Stomach (tissue), 9 donors: ENCODE results near the gene CDH12. TPM values are rescaled to one million over a fixed set of nuclear protein-coding genes. Genes with fewer than 3 reads are reported as not detected.

Experiments used
- DNase-seq, 2 donors: peaks; one replicate each; pipeline versions ENCODE4 v3.0.0 to v3.0.0-alpha.2; 2013 to 2019
- H3K27ac ChIP-seq, 5 donors: fragments of 200-600 bp in 4 of 5; sonication (generic) in 4 of 5; one replicate each; pipeline ENCODE4 v1.5.1; 2013 to 2019; ENCODE audit warnings: mild to moderate bottlenecking in 1 of 5, moderate library complexity in 1 of 5
- H3K27me3 ChIP-seq, 3 donors: fragments of 200-600 bp; sonication (generic); one replicate each; pipeline ENCODE4 v1.5.1; 2017 to 2019; ENCODE audit warnings: mixed run types in 1 of 3
- H3K36me3 ChIP-seq, 4 donors: fragments of 200-600 bp; sonication (generic); 1 replicate in 3 of 4; 2 replicates in 1 of 4; pipeline ENCODE4 v1.5.1; 2016 to 2019
- H3K4me1 ChIP-seq, 4 donors: fragments of 200-600 bp; sonication (generic); one replicate each; pipeline ENCODE4 v1.5.1; 2016 to 2019
- H3K4me3 ChIP-seq, 4 donors: fragments of 200-600 bp; sonication (generic) in 3 of 4; one replicate each; pipeline ENCODE4 v1.5.1; 2016 to 2019; ENCODE audit warnings: mild to moderate bottlenecking in 1 of 4
- H3K9me3 ChIP-seq, 4 donors: fragments of 200-600 bp; sonication (generic); one replicate each; pipeline ENCODE4 v1.5.1; 2016 to 2019
- CTCF ChIP-seq, 7 experiments: fragments of 450-650 bp in 4 of 7; fragments of 200-600 bp in 3 of 7; sonication (generic) in 3 of 7; IDR thresholded peaks; one replicate each; pipeline ENCODE4 v1.5.1; 2016 to 2019; ENCODE audit warnings: antibody characterized with exemption in 7 of 7, control low read depth in 2 of 7, mild to moderate bottlenecking in 1 of 7
- EP300 ChIP-seq: sonication (generic); formaldehyde crosslinking; IDR thresholded peaks from one replicate; pipeline ENCODE4 v1.6.1; 2017; ENCODE audit warnings: antibody characterized with exemption
- POLR2A ChIP-seq, 4 donors: fragments of 450-650 bp; IDR thresholded peaks; one replicate each; pipeline ENCODE4 v1.6.1; 2016; ENCODE audit warnings: antibody characterized with exemption in 4 of 4, control low read depth in 2 of 4, mild to moderate bottlenecking in 1 of 4, moderate library complexity in 1 of 4
- POLR2AphosphoS5 ChIP-seq, 3 donors: sonication (generic); formaldehyde crosslinking; IDR thresholded peaks; one replicate each; pipeline ENCODE4 v1.6.1; 2016; ENCODE audit warnings: antibody characterized with exemption in 3 of 3
- WGBS, 5 donors: extraction: QIAGEN DNeasy Blood & Tissue Kit in 3 of 5; methylation state at CpG; one replicate each; pipeline versions ENCODE4 v1.1.5 to v1.1.7; 2013 to 2018; 5-methylcytosine and 5-hydroxymethylcytosine counted together
- intact Hi-C: fragments of 100-400 bp; cut with DNase I; formaldehyde crosslinking; loops from one replicate; pipeline ENCODE4 v1.15.1; 2023; ENCODE audit warnings: low total_unique reads
- polyA plus RNA-seq, 3 donors: library from polyadenylated mRNA; stranded (reverse); fragments of 200-250 nt; gene quantifications; one replicate each; pipeline ENCODE4 v1.2.3, GENCODE V29; 2013
- total RNA-seq, 5 donors: library from RNA; depleted of rRNA; stranded (reverse); fragments of >200 nt; gene quantifications; one replicate each; pipeline versions ENCODE4 v1.1.0 to v1.2.3, GENCODE V29; 2014 to 2016
- donor health status: healthy with polysubstance abuse.
- donor health status: Bipolar disorder and iron deficiency.
- donor health status: healthy.

Gene CDH12
- total and polyA plus RNA-seq, 8 donors, result 0.76 to 1.3 TPM; not detected in 6

DNA sequence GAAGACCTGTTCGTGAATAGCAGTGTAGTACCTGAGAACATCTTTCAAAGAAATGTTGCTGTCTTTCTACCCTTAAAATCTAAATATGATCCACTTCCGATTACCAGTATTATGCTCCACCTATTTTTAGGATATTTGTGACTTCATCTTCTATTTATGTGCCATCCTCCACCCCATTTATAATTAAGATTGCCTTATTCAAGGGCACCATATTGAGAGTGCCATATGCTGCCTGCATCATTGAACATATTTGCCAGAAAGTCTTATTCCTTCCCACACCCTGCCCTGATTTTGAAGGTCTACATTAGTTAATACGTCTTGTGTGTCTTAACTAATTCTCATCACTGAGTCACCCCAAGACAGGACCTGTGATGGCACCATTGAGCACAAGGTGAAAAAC is 1076.7 kb downstream of the CDH12 start:
- whole genome bisulfite sequencing, 5 donors, result 79 to 91% (median 85%) methylated on average over 3 of the region's 3 CpGs
- TF ChIP-seq POLR2A (IDR thresholded peaks at IDR 0.05) (no peak), POLR2AphosphoS5 (IDR thresholded peaks at IDR 0.05) (no peak), EP300 (no peak), CTCF (IDR thresholded peaks at IDR 0.05) (no peak)
- no peaks in the 10 kb centered on the region for H3K27me3 ChIP-seq

GRCh38 chr5:21774801-21775200 is 1078.3 kb downstream of the CDH12 start:
- Histone ChIP-seq H3K27ac (no peak overlapping the region), H3K4me1 (no peaks in the 10 kb centered on the region), H3K27me3 (no peaks in the 10 kb centered on the region), H3K36me3 (no peaks in the 10 kb centered on the region), H3K9me3 (no peaks in the 10 kb centered on the region), H3K4me3 (no peak overlapping the region)
- intact Hi-C loops, result no loop called here
- TF ChIP-seq POLR2AphosphoS5 (IDR thresholded peaks at IDR 0.05), result no peak
- TF ChIP-seq POLR2A (IDR thresholded peaks at IDR 0.05), result no peak
- no peak for TF ChIP-seq CTCF (IDR thresholded peaks at IDR 0.05)
- TF ChIP-seq EP300, result no peak
- whole genome bisulfite sequencing, 5 donors, result 86 to 93% (median 89%) methylated on average over 1 of the region's 1 CpG
- DNase-seq, result no peak

More for the DNA sequence above, 1076.7 kb downstream of the CDH12 start:
- intact Hi-C loops, result no loop called here
- no peak for DNase-seq
- H3K4me1 ChIP-seq, result no peaks in the 10 kb centered on the region
- H3K4me3 ChIP-seq, result no peak overlapping the region
- no peaks in the 10 kb centered on the region for H3K9me3 ChIP-seq
- H3K36me3 ChIP-seq, result no peaks in the 10 kb centered on the region
- no peak overlapping the region for H3K27ac ChIP-seq

- 69 to 89% (median 72%) methylated on average over 2 of the region's 2 CpGs for WGBS, 5 donors
- H3K27ac ChIP-seq, result no peak overlapping the region
- H3K9me3 ChIP-seq, result no peaks in the 10 kb centered on the region
- H3K4me1 ChIP-seq, result no peaks in the 10 kb centered on the region
- H3K36me3 ChIP-seq, result no peaks in the 10 kb centered on the region
- no peak for TF ChIP-seq EP300
- TF ChIP-seq POLR2AphosphoS5 (IDR thresholded peaks at IDR 0.05), result no peak
- no peak for TF ChIP-seq CTCF (IDR thresholded peaks at IDR 0.05)
- no peak for TF ChIP-seq POLR2A (IDR thresholded peaks at IDR 0.05)
- no peaks in the 10 kb centered on the region for H3K27me3 ChIP-seq
- H3K4me3 ChIP-seq, result no peak overlapping the region
- intact Hi-C loops, result no loop called here
- DNase-seq, result no peak
Measured at GRCh38 chr5:21774281-21774680, 1078.9 kb downstream of the CDH12 start.

DNA sequence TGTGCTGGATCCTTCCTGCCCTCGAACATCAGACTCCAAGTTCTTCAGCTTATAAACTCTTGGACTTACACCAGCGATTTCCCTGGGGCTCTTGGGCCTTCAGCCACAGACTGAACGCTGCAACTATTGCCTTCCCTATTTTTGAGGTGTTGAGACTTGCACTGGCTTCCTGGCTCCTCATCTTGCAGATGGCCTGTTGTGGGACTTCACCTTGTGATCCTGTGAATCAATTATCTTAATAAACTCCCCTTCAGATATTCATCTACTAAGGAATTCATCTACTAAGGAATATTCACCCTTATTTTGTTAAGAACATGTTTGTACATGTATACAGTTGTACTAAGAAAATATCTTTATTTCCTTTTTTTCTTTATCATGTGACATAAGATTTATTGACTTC is 1079.7 kb downstream of the CDH12 start:
- Histone ChIP-seq H3K27ac (no peak overlapping the region), H3K27me3 (no peaks in the 10 kb centered on the region), H3K4me1 (no peaks in the 10 kb centered on the region), H3K36me3 (no peaks in the 10 kb centered on the region), H3K4me3 (no peak overlapping the region), H3K9me3 (no peaks in the 10 kb centered on the region)
- no peak for TF ChIP-seq POLR2A (IDR thresholded peaks at IDR 0.05)
- no peak for TF ChIP-seq CTCF (IDR thresholded peaks at IDR 0.05)
- TF ChIP-seq EP300, result no peak
- no peak for DNase-seq
- 65 to 76% (median 73%) methylated on average over 3 of the region's 3 CpGs for WGBS, 5 donors
- intact Hi-C loops, result no loop called here
